Calu3 (cell line): ENCODE data around the gene ADAD1. TPM values are rescaled to one million over a fixed set of nuclear protein-coding genes. Genes with fewer than 3 reads are reported as not detected.

Experiments used
- BruUV-seq: library from RNA; stranded (reverse); fragments of 400-500 nt; replicated peaks from 2 replicates; lab custom pipeline; 2021; lab: Mats Ljungman, UMichigan
- CTCF ChIA-PET: fragments of 300-600 bp; sonication (Branson Sonifier 250); formaldehyde crosslinking; loops from one replicate; lab custom pipeline; 2022; ENCODE audit warnings: antibody characterized with exemption; lab: Charles Lee
- DNase-seq: peaks from one replicate; pipeline ENCODE4 v3.0.0; 2022
- H3K27ac Mint-ChIP-seq: one replicate; pipeline ENCODE4 v1.8.0; 2022; ENCODE audit warnings: mixed read lengths; ENCODE audit not compliant: unreplicated experiment
- H3K27me3 Mint-ChIP-seq: one replicate; pipeline ENCODE4 v1.8.0; 2022; ENCODE audit warnings: mixed read lengths; ENCODE audit not compliant: unreplicated experiment
- H3K36me3 Mint-ChIP-seq: one replicate; pipeline ENCODE4 v1.8.0; 2022; ENCODE audit warnings: mild to moderate bottlenecking, moderate library complexity, mixed read lengths; ENCODE audit not compliant: insufficient read depth, unreplicated experiment
- H3K4me1 Mint-ChIP-seq: one replicate; pipeline ENCODE4 v1.8.0; 2022; ENCODE audit warnings: mild to moderate bottlenecking, low read depth, mixed read lengths; ENCODE audit not compliant: unreplicated experiment
- H3K4me3 Mint-ChIP-seq: one replicate; pipeline ENCODE4 v1.8.0; 2022; ENCODE audit warnings: mild to moderate bottlenecking, low read depth, moderate library complexity, mixed read lengths; ENCODE audit not compliant: unreplicated experiment
- H3K9me3 Mint-ChIP-seq: one replicate; pipeline ENCODE4 v1.8.0; 2022; ENCODE audit warnings: low read depth, mixed read lengths; ENCODE audit not compliant: unreplicated experiment
- CTCF ChIP-seq: fragments of 200-600 bp; IDR thresholded peaks from one replicate; pipeline ENCODE4 v1.8.0; 2022; ENCODE audit warnings: antibody characterized with exemption; ENCODE audit not compliant: unreplicated experiment
- intact Hi-C: fragments of 100-400 bp; cut with micrococcal nuclease; formaldehyde crosslinking; loops from one replicate; pipeline ENCODE4 v1.10.0; 2022; ENCODE audit not compliant: unreplicated experiment
- total RNA-seq: library from RNA; stranded (reverse); gene quantifications from 2 replicates; pipeline ENCODE4 v1.2.3, GENCODE V29; 2022

Gene ADAD1
- total RNA-seq, 1 experiment from 2014 or later = not detected

GRCh38 chr4:122412547-122412946, 33.7 kb downstream of the ADAD1 start:
- CTCF ChIA-PET = no interaction called here
- Mint-ChIP-seq H3K4me1 (no peaks in the 10 kb centered on the region), H3K4me3 (no peak overlapping the region), H3K9me3 (no peaks in the 10 kb centered on the region), H3K27ac (no peak overlapping the region), H3K27me3 (no peaks in the 10 kb centered on the region), H3K36me3 (no peaks in the 10 kb centered on the region)
- intact Hi-C loops = no loop called here
- BruUV-seq = no TSS peak
- no peak for DNase-seq
- no peak for TF ChIP-seq CTCF

- H3K27ac Mint-ChIP-seq = no peak overlapping the region
- no peaks in the 10 kb centered on the region for H3K9me3 Mint-ChIP-seq
- DNase-seq = no peak
- intact Hi-C loops = no loop called here
- BruUV-seq = no TSS peak
- H3K4me3 Mint-ChIP-seq = no peak overlapping the region
- H3K4me1 Mint-ChIP-seq = no peaks in the 10 kb centered on the region
- H3K27me3 Mint-ChIP-seq = no peaks in the 10 kb centered on the region
- TF ChIP-seq CTCF = no peak
- H3K36me3 Mint-ChIP-seq = no peaks in the 10 kb centered on the region
- CTCF ChIA-PET = no interaction called here
Measured at GRCh38 chr4:122423246-122423645, 44.4 kb downstream of the ADAD1 start.

GRCh38 chr4:122431351-122431750, 52.5 kb downstream of the ADAD1 start:
- no peak for TF ChIP-seq CTCF
- BruUV-seq = no TSS peak
- Mint-ChIP-seq H3K27me3 (no peaks in the 10 kb centered on the region), H3K27ac (no peak overlapping the region), H3K4me1 (no peaks in the 10 kb centered on the region), H3K4me3 (no peak overlapping the region), H3K9me3 (no peaks in the 10 kb centered on the region), H3K36me3 (no peaks in the 10 kb centered on the region)
- no peak for DNase-seq
- CTCF ChIA-PET = no interaction called here
- intact Hi-C loops = no loop called here

- no TSS peak for BruUV-seq
- H3K27me3 Mint-ChIP-seq = no peaks in the 10 kb centered on the region
- H3K4me1 Mint-ChIP-seq = no peaks in the 10 kb centered on the region
- CTCF ChIA-PET = no interaction called here
- no peak overlapping the region for H3K4me3 Mint-ChIP-seq
- no peak for DNase-seq
- intact Hi-C loops = no loop called here
- no peak for TF ChIP-seq CTCF
- H3K27ac Mint-ChIP-seq = no peak overlapping the region
- H3K36me3 Mint-ChIP-seq = no peaks in the 10 kb centered on the region
- H3K9me3 Mint-ChIP-seq = no peaks in the 10 kb centered on the region
Measured at GRCh38 chr4:122434285-122434684, 55.5 kb downstream of the ADAD1 start.

GRCh38 chr4:122450847-122451246, 72.0 kb downstream of the ADAD1 start:
- peak; percentile 12 for DNase-seq
- Mint-ChIP-seq H3K36me3 (no peaks in the 10 kb centered on the region), H3K4me1 (no peaks in the 10 kb centered on the region), H3K27me3 (no peaks in the 10 kb centered on the region), H3K4me3 (no peak overlapping the region), H3K9me3 (no peaks in the 10 kb centered on the region), H3K27ac (no peak overlapping the region)
- intact Hi-C loops = loop anchor here (10.0 kb wide), 1 partner anchor 146 kb away; no protein-coding TSS in a partner anchor
- no TSS peak for BruUV-seq
- TF ChIP-seq CTCF = no peak
- CTCF ChIA-PET = no interaction called here
